ENCODE measurements around the gene CYP2D6. TPM values are rescaled to one million over a fixed set of nuclear protein-coding genes. Genes with fewer than 3 reads are reported as not detected.

CYP2D6 gene
- total and polyA plus RNA-seq, 2 of the 13 experiments (the other 11 are each of a cell fraction or from before 2014, with no cell fraction given): 1.0 to 3.7 TPM

DNA sequence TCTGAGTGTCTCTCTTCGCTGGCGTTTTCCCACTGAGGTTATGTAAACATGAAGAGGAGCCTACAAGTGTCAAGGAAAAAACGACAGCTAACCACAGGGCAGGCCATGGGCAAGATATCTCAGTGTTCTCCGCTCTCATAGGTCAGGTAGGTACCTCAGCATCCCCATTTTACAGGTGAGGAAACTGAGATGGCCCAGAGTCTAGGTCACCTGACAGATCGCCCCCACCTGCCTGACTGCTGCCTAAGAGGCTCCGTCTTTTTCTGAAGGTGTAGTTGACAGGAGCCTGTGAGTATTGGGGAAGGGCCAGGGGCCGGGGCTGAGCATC lies 39.2 kb downstream of the CYP2D6 start:
- peak overlapping the region; percentile 82 for H3K4me2 ChIP-seq (ENCODE audit: low read depth, low read length)
- WGBS (ENCODE audit: low lambda C conversion rate): 43% methylated on average over 7 of the region's 7 CpGs
- no peak for FAIRE-seq
- no peak for ATAC-seq
- intact Hi-C loops (cut with micrococcal nuclease; ENCODE audit: unreplicated experiment) (loop anchor here (1.0 kb wide), 1 partner anchor 22 kb away; no protein-coding TSS in a partner anchor), in situ Hi-C loops (cut with HindIII; ENCODE audit: extremely low pct_ligation_motif_present, low pct_unique_long_range_greater_than_20kb) (no loop called here)
- H3K4me3 ChIP-seq (replicated peaks in 1 of 3; ENCODE audit: insufficient read depth in 1 of 3, low read depth in 2 of 3, low read length in 3 of 3): peak overlapping the region; percentile 64 to 98 (median 65)
- peaks cover 17% of the 10 kb centered on the region for H3K79me2 ChIP-seq (ENCODE audit: insufficient read depth, low read length)
- H2AFZ ChIP-seq (ENCODE audit: low read length): no peak overlapping the region
- peak overlapping the region; percentile 71 for H3K9ac ChIP-seq (ENCODE audit: insufficient read depth, low read depth, low read length)
- POLR2A ChIA-PET: interaction anchor here (0.6 to 4.3 kb wide), 13 partner anchors 12 to 346 kb away, joined by 3 to 89 read pairs (median 5); partner anchors contain the start of genes CCDC134, CENPM, NAGA and SMDT1
- H3K27ac ChIP-seq (ENCODE audit: extremely low read length, insufficient read depth, low read length): peak overlapping the region; percentile 70
- no peaks in the 10 kb centered on the region for H4K20me1 ChIP-seq (ENCODE audit: insufficient read depth, low read length)
- H3K27me3 ChIP-seq (ENCODE audit: control insufficient read depth in 1 of 2, insufficient read depth in 2 of 2, low read length in 2 of 2): no peaks in the 10 kb centered on the region
- CTCF ChIA-PET (ENCODE audit: low intra/inter-chr PET ratio, low total read pairs): interaction anchor here (1.3 to 3.4 kb wide), 2 partner anchors 12 to 23 kb away, joined by 3 to 35 read pairs; partner anchors contain the start of gene SMDT1
- no TSS peak for BruUV-seq (replicated peaks)
- no peaks in the 10 kb centered on the region for H3K9me3 ChIP-seq (ENCODE audit: low read length)
- H3K36me3 ChIP-seq (replicated peaks in 1 of 2; ENCODE audit: control insufficient read depth in 1 of 2, insufficient read depth in 2 of 2, low read length in 2 of 2): peaks cover 4 to 8% of the 10 kb centered on the region in 2 experiments; a peak in 4 of 5 replicates
- DNase-seq (ENCODE audit: low spot score): no peak
- H3K4me1 ChIP-seq (ENCODE audit: insufficient read depth, low read length): peaks cover 23% of the 10 kb centered on the region
- no peak for TF ChIP-seq NFKB2 (CRISPR knock-in tag; IDR thresholded peaks at IDR 0.05; ENCODE audit: borderline replicate concordance)
- no peak for TF ChIP-seq MATR3 (CRISPR knock-in tag; IDR thresholded peaks at IDR 0.05)
- TF ChIP-seq KDM1A (CRISPR knock-in tag; IDR thresholded peaks at IDR 0.05): 0 out of 2 replicates have a peak, but pooled peaks have one; percentile 70
- TF ChIP-seq SNAI1 (CRISPR knock-in tag; IDR thresholded peaks at IDR 0.05; ENCODE audit: borderline replicate concordance): 0 out of 2 replicates have a peak, but pooled peaks have one; percentile 16
- no peak for TF ChIP-seq NR2F1 (CRISPR knock-in tag; IDR thresholded peaks at IDR 0.05)
- no peak for TF ChIP-seq CENPX (CRISPR knock-in tag; IDR thresholded peaks at IDR 0.05)
- no peak for TF ChIP-seq ATF7 (IDR thresholded peaks at IDR 0.05)
- no peak for TF ChIP-seq ATF7 (CRISPR knock-in tag; IDR thresholded peaks at IDR 0.05)
- peak; percentile 96 for TF ChIP-seq ZNF629 (CRISPR knock-in tag; conservative IDR thresholded peaks at IDR 0.05)
- TF ChIP-seq ZNF546 (CRISPR knock-in tag; conservative IDR thresholded peaks at IDR 0.05): no peak
- TF ChIP-seq, protein P1, sequence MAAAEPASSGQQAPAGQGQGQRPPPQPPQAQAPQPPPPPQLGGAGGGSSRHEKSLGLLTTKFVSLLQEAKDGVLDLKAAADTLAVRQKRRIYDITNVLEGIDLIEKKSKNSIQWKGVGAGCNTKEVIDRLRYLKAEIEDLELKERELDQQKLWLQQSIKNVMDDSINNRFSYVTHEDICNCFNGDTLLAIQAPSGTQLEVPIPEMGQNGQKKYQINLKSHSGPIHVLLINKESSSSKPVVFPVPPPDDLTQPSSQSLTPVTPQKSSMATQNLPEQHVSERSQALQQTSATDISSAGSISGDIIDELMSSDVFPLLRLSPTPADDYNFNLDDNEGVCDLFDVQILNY (CRISPR knock-in tag; conservative IDR thresholded peaks at IDR 0.05): no peak
- TF ChIP-seq, protein P2, sequence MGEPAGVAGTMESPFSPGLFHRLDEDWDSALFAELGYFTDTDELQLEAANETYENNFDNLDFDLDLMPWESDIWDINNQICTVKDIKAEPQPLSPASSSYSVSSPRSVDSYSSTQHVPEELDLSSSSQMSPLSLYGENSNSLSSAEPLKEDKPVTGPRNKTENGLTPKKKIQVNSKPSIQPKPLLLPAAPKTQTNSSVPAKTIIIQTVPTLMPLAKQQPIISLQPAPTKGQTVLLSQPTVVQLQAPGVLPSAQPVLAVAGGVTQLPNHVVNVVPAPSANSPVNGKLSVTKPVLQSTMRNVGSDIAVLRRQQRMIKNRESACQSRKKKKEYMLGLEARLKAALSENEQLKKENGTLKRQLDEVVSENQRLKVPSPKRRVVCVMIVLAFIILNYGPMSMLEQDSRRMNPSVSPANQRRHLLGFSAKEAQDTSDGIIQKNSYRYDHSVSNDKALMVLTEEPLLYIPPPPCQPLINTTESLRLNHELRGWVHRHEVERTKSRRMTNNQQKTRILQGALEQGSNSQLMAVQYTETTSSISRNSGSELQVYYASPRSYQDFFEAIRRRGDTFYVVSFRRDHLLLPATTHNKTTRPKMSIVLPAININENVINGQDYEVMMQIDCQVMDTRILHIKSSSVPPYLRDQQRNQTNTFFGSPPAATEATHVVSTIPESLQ (CRISPR knock-in tag; conservative IDR thresholded peaks at IDR 0.05): no peak
- TF ChIP-seq RFX1 (IDR thresholded peaks at IDR 0.05): no peak
- no peak for TF ChIP-seq FOXP1 (IDR thresholded peaks at IDR 0.05)
- TF ChIP-seq FOXP1 (CRISPR knock-in tag; IDR thresholded peaks at IDR 0.05): no peak
- peak; percentile 64; the same call in 1 of the 2 replicates for TF ChIP-seq CHD4 (IDR thresholded peaks at IDR 0.05; ENCODE audit: borderline replicate concordance, low read length)
- TF ChIP-seq, protein P3, sequence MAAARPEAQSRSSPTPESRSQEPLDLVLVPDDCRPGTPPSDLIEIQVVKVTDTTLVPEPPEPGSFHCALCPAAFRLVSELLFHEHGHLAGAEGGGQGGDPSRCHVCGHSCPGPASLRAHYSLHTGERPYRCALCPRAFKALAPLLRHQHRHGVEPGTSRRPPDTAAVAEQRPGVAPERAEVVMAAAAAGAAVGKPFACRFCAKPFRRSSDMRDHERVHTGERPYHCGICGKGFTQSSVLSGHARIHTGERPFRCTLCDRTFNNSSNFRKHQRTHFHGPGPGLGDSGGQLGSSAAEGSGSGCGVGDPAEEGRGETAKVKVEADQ (CRISPR knock-in tag; IDR thresholded peaks at IDR 0.05; ENCODE audit: borderline replicate concordance): peak; percentile 61; the same call in 1 of the 2 replicates
- no peak for TF ChIP-seq HOXD1 (CRISPR knock-in tag; IDR thresholded peaks at IDR 0.05)
- TF ChIP-seq ZIK1 (CRISPR knock-in tag; IDR thresholded peaks at IDR 0.05; ENCODE audit: borderline replicate concordance, low read depth): no peak
- TF ChIP-seq FOXA3 (CRISPR knock-in tag; IDR thresholded peaks at IDR 0.05): peak; percentile 37; the same call in 1 of the 2 replicates
- TF ChIP-seq FOXA1 (IDR thresholded peaks at IDR 0.05): no peak
- peak; percentile 74 for TF ChIP-seq FOXA1 (CRISPR knock-in tag; IDR thresholded peaks at IDR 0.05)

All from HepG2 (cell line).